ENCODE measurements around the gene DNASE1L3. TPM values are rescaled to one million over a fixed set of nuclear protein-coding genes. Genes with fewer than 3 reads are reported as not detected.
A peak's percentile ranks its signal among the peaks of the same experiment; 100 is the strongest.

The DNASE1L3 gene
- total and polyA plus RNA-seq, 2 of the 13 experiments (the other 11 are each of a cell fraction or from before 2014, with no cell fraction given), result 0.86 to 1.7 TPM

GRCh38 chr3:58173029-58173668 lies 37.6 kb downstream of the DNASE1L3 start (continued):
- TF ChIP-seq ZNF512B (CRISPR knock-in tag; IDR thresholded peaks at IDR 0.05; ENCODE audit: borderline replicate concordance) (peak; percentile 48; the same call in 1 of the 2 replicates), PHF8 (CRISPR knock-in tag; IDR thresholded peaks at IDR 0.05) (no peak), SUZ12 (IDR thresholded peaks at IDR 0.05; ENCODE audit: low read depth, low read length) (no peak), ZNF468 (CRISPR knock-in tag; IDR thresholded peaks at IDR 0.05) (no peak), RAD51 (IDR thresholded peaks at IDR 0.05; ENCODE audit: borderline replicate concordance) (no peak), ZEB1 (IDR thresholded peaks at IDR 0.05; ENCODE audit: insufficient replicate concordance, low read depth) (no peak), NAIF1 (CRISPR knock-in tag; IDR thresholded peaks at IDR 0.05; ENCODE audit: borderline replicate concordance) (no peak), ZNF414 (CRISPR knock-in tag; IDR thresholded peaks at IDR 0.05) (no peak), MXD4 (CRISPR knock-in tag; IDR thresholded peaks at IDR 0.05) (no peak), PRDM15 (CRISPR knock-in tag; IDR thresholded peaks at IDR 0.05) (no peak), MEIS2 (CRISPR knock-in tag; IDR thresholded peaks at IDR 0.05) (no peak), HCFC1 (IDR thresholded peaks at IDR 0.05; ENCODE audit: low read depth, low read length) (no peak), NR1H2 (CRISPR knock-in tag; IDR thresholded peaks at IDR 0.05; ENCODE audit: borderline replicate concordance, low read depth) (no peak), ZFP41 (CRISPR knock-in tag; IDR thresholded peaks at IDR 0.05; ENCODE audit: borderline replicate concordance) (no peak), ZNF597 (CRISPR knock-in tag; IDR thresholded peaks at IDR 0.05) (no peak), ZNF251 (CRISPR knock-in tag; IDR thresholded peaks at IDR 0.05) (no peak), NONO (IDR thresholded peaks at IDR 0.05) (no peak), NONO (CRISPR knock-in tag; conservative IDR thresholded peaks at IDR 0.05) (0 out of 2 replicates have a peak, but pooled peaks have one; percentile 18), RBFOX2 (IDR thresholded peaks at IDR 0.05; ENCODE audit: low read depth, low read length) (no peak), ZNF788 (CRISPR knock-in tag; IDR thresholded peaks at IDR 0.05; ENCODE audit: borderline replicate concordance) (no peak), ZSCAN12 (CRISPR knock-in tag; IDR thresholded peaks at IDR 0.05) (no peak), MATR3 (CRISPR knock-in tag; IDR thresholded peaks at IDR 0.05) (no peak), POLR2G (IDR thresholded peaks at IDR 0.05; ENCODE audit: low read depth, low read length) (peak; percentile 48; the same call in 1 of the 2 replicates)
